GM19043 (cell line): Measurements from ENCODE around the gene AGA.

Experiments used
- ATAC-seq: cut with Tn5 transposase; IDR thresholded peaks from one replicate; pipeline ENCODE4 v1.9.1; 2021; ENCODE audit warnings: low read depth; ENCODE audit not compliant: unreplicated experiment

The AGA gene

GRCh38 chr4:177441803-177442622, at the start of gene AGA:
Gene AGA (minus strand): TSS chr4:177442437. CDS start chr4:177442375, 62 bp downstream.
- ATAC-seq = peak; percentile 85

DNA sequence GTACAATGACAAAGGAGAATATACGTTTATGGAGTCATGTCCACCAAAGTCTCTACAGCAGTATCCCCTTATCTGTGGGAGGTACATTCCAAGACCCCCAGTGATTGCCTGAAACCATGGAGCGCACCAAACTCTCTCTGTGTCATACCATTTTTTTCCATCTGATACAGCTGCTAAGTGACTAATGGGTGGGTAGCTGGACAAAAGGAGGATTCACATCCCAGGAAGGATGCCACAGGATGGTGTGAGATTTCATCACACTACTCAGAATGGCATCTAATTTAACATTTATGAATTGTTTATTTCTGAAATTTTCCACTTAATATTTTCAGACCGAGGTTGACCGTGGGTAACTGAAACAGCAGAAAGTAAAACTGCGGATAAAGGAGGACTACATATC, 49.8 kb upstream of the AGA start:
- ATAC-seq = no peak

- ATAC-seq = no peak
These were observed 48.5 kb upstream of the AGA start for GRCh38 chr4:177490769-177491168.

DNA sequence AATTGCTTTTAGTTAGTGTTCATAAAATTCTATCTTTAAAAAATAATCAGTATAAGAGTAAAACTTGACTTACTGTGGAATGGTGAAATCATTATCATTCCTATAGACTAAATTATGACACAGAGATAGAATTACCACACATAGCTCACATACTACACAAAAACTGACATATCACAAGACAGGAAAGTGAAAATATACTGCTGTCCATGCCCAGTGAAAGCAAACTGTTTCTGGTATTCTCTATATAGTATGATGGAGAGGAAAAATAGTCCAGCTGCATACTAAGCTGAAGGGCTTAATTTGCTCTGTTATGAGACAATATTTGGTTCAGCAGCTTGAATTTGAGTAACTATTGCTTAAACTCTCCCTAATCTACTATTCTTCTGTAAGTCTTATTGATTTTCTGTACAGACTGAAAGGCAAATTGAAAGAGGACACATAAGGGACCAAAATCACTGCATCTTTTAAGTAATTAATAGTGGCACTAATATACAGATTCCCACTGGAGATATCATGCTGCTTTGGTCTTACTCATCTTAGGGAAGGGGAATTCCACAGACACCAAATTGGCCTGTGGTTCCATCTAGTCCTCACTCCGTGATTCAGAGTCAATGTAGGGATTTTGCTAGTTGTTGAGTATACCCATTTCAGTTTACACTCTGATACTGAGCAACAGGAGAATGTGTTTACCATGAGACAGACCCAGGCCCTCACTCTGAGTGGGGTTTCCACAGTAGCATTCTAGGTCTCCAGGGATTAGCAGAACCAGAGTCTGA, 47.4 kb upstream of the AGA start:
- no peak for ATAC-seq

- ATAC-seq = no peak
These were observed 45.7 kb upstream of the AGA start for GRCh38 chr4:177487977-177488376.

DNA sequence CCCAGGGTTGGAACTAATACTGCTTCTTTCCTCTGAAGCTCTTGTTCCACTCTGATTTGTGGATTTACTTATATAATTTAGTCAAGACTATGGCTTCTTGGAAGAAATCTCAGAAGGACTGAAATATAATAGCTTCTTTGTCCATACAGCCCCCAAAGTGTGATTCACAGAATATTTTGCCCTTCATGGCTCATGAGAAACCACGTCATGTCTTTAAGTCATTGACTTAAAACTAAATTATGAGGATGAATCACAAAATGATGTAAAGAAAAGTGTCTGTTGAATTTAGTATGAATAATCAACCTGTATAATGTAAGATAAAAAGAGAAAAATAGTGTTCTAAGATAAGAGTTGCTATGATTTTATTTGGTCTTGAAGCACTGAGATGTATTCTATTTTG, 43.3 kb upstream of the AGA start:
- ATAC-seq = no peak

GRCh38 chr4:177484613-177485021, 42.4 kb upstream of the AGA start:
- no peak for ATAC-seq

- ATAC-seq = no peak
These were observed 41.5 kb upstream of the AGA start for GRCh38 chr4:177483760-177484159.

GRCh38 chr4:177483271-177483670, 41.0 kb upstream of the AGA start:
- ATAC-seq = no peak

- ATAC-seq = no peak
These were observed 40.1 kb upstream of the AGA start for GRCh38 chr4:177482367-177482766.

DNA sequence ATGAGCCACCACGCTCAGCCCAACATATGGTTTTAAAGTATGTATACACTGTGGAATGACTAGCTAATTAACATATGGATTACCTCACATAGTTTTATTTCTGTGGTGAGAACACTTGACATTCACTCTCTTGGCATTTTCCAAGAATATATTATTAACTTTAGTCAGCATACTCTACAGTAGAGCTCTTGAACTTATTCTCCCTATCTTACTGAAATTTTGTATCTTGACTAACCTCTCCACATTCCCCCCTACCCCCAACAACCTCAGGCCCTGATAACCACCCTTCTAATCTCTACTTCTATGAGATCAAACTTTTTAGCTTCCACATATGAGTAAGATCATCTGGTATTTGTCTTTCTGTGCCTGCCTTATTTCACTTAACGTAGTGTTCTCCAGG, 38.6 kb upstream of the AGA start:
- no peak for ATAC-seq

- no peak for ATAC-seq
These were observed 36.8 kb upstream of the AGA start for GRCh38 chr4:177479063-177479462.

DNA sequence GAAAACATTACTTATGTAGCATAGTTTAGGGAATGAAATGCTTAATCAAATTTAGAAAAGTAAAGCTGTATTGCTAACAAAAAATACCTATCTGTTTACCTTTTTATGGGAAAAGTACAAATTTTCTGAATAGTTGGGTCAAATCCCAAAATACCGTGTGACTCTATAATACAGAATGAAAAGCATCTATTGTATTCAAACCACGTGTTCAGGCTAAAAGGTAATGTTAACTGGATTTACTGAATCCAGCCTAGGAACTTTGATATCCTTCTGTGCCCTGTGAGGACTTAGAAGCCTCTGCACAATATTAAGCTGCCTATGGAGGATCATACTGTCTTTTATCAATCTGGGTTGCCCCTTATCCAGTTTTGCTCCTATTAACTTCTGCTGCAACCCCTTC, 36.3 kb upstream of the AGA start:
- no peak for ATAC-seq

DNA sequence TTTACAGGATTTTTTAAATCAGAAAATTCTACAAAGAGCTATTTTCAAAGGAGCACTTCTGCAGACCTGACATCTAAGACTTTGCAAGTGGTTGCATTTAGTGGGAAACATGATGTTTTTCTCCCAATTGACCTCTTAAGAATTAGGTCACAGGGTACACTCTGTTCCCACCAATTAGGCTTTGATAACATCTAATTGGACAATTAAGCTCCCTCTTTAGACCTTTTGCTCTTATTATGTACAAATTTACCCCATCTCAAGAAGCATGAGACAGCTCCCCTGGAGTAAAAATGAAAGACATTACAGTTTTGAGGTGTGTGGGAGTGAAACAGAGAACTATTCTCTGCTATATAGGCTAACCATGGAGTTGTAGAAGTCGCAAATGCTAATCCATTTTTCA, 31.8 kb upstream of the AGA start:
- ATAC-seq = no peak

DNA sequence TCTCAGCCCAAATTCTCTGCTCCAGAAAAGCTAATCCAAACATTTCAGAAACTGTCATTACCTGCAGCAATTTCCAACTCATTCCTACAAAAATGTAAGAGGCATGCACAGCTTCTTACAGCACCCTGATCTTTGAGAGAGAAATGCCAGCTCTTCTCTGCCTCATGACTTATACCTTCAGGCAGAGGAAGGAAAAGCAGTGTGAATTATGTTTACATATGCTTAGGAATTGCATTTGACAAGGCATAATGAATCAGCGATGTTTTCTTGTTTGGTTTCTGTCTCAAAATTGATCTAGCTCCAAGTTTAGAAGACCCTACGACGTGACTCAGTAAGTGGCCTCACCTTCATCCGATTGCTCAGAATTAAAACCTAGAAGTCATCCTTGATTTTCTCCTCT, 21.8 kb upstream of the AGA start:
- ATAC-seq = no peak

DNA sequence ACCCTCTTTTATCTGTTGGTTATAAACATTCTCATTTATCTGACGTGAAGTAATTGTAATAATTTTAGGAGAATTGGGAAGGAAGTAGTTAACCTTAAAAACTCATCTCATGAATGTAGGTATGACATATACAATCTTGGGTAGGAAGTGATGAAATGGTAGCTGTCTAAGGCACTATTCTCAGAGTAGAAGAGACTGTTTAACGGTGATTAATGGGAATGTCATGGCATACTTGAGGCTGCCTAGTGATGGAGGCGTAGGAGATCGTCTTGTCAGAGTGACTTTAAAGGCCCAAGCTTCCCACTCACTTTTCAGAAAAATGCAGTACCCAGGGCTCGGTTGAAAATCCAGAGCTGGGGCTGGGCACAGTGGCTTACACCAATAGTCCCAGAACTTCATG, 19.4 kb upstream of the AGA start:
- ATAC-seq = no peak

GRCh38 chr4:177460460-177460859, 18.2 kb upstream of the AGA start:
- ATAC-seq = no peak

DNA sequence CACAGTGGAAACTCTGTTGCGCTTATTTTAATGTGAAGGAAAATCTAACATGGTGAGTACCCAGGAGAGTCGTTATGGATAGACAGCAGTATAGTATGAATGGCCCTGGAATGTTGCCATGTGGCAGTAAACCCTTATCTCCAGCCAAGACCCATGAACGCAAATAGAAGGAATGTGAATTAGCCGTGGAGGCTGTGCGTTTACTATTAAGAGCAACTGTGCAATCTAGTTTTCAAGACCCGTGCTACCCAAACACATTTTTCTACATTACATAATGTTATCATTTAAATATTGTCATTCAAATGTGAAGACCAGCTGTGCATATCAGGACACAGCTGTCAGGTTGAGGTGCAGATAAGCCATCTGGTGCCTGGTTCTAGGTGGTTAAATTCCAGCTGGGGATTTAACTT, 13.3 kb upstream of the AGA start:
- ATAC-seq = no peak

- no peak for ATAC-seq
These were observed 10.9 kb upstream of the AGA start for GRCh38 chr4:177453116-177453515.

GRCh38 chr4:177451108-177451500, 8.9 kb upstream of the AGA start:
- ATAC-seq = no peak

DNA sequence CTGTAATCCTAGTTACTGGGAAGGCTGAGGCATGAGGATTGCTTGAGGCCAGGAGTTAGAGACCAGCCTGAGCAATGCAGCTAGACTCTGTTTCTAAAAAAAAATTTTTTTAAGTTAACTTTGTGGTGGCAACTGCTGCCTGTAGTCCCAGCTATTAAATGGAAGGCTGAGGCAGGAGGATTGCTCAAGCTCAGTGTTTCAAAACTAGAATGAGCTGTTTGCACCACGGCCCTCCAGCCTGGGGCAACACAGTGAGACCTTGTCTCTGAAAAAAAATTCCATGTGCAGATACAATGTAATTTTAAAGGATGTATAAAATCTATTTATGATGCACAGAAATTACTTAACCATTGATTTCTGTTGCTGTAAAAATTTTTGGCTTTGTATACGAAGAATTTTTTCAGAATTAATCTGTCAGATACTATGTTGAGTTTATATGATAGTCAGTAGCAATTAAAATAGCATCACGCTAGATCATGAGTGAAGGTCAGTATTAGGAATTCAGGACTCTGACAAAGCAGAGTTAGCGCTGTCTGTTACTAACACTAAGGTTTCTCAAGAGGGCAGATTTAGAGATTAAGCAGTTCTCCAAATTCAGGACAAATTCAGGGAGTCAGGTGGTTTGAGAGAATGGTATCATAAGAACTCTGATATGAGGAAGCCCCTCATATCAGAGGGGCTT, 8.3 kb upstream of the AGA start:
- no peak for ATAC-seq
